Ishikawa (cell line): Measurements from ENCODE around the gene SLC12A3.

Experiments used
- CEBPB ChIP-seq: IDR thresholded peaks from 2 replicates; pipeline ENCODE4 v1.6.1; 2012
- CREB1 ChIP-seq: IDR thresholded peaks from 2 replicates; pipeline ENCODE4 v1.6.1; 2012; ENCODE audit warnings: low read depth
- EGR1 ChIP-seq: IDR thresholded peaks from 2 replicates; pipeline ENCODE4 v1.6.1; 2012
- EP300 ChIP-seq: IDR thresholded peaks from 2 replicates; pipeline ENCODE4 v1.6.1; 2012; ENCODE audit warnings: borderline replicate concordance
- FOXM1 ChIP-seq: IDR thresholded peaks from 2 replicates; pipeline ENCODE4 v1.6.1; 2012; ENCODE audit warnings: low read depth, borderline replicate concordance
- NFIC ChIP-seq: IDR thresholded peaks from 2 replicates; pipeline ENCODE4 v1.6.1; 2012
- RAD21 ChIP-seq: IDR thresholded peaks from 2 replicates; pipeline ENCODE4 v1.6.1; 2012; ENCODE audit warnings: low read depth
- TAF1 ChIP-seq: IDR thresholded peaks from 2 replicates; pipeline ENCODE4 v1.6.1; 2012; ENCODE audit warnings: low read depth, mild to moderate bottlenecking
- TCF12 ChIP-seq: IDR thresholded peaks from 2 replicates; pipeline ENCODE4 v1.6.1; 2012; ENCODE audit warnings: low read depth
- TEAD4 ChIP-seq: IDR thresholded peaks from 2 replicates; pipeline ENCODE4 v1.6.1; 2012
- YY1 ChIP-seq: IDR thresholded peaks from 2 replicates; pipeline ENCODE4 v1.6.1; 2012; ENCODE audit warnings: low read depth
- ZBTB7A ChIP-seq: IDR thresholded peaks from 2 replicates; pipeline ENCODE4 v1.6.1; 2012; ENCODE audit warnings: low read depth
- TF ChIP-seq, protein P1 (sequence below): IDR thresholded peaks from 2 replicates; pipeline ENCODE4 v1.6.1; 2012
- TF ChIP-seq, protein P2 (sequence below): IDR thresholded peaks from 2 replicates; pipeline ENCODE4 v1.6.1; 2012; ENCODE audit warnings: low read depth, mild to moderate bottlenecking
- TF ChIP-seq, protein P3 (sequence below): IDR thresholded peaks from 2 replicates; pipeline ENCODE4 v1.6.1; 2012

SLC12A3 gene

GRCh38 chr16:56841659-56842058 is 23.3 kb upstream of the SLC12A3 start:
- TF ChIP-seq TCF12 (no peak), NFIC (no peak), CREB1 (no peak), FOXM1 (no peak), EGR1 (no peak), ZBTB7A (no peak), CEBPB (no peak), YY1 (no peak), RAD21 (no peak), TEAD4 (no peak)
- TF ChIP-seq, protein P1, sequence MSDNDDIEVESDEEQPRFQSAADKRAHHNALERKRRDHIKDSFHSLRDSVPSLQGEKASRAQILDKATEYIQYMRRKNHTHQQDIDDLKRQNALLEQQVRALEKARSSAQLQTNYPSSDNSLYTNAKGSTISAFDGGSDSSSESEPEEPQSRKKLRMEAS, result no peak
- TF ChIP-seq, protein P2, sequence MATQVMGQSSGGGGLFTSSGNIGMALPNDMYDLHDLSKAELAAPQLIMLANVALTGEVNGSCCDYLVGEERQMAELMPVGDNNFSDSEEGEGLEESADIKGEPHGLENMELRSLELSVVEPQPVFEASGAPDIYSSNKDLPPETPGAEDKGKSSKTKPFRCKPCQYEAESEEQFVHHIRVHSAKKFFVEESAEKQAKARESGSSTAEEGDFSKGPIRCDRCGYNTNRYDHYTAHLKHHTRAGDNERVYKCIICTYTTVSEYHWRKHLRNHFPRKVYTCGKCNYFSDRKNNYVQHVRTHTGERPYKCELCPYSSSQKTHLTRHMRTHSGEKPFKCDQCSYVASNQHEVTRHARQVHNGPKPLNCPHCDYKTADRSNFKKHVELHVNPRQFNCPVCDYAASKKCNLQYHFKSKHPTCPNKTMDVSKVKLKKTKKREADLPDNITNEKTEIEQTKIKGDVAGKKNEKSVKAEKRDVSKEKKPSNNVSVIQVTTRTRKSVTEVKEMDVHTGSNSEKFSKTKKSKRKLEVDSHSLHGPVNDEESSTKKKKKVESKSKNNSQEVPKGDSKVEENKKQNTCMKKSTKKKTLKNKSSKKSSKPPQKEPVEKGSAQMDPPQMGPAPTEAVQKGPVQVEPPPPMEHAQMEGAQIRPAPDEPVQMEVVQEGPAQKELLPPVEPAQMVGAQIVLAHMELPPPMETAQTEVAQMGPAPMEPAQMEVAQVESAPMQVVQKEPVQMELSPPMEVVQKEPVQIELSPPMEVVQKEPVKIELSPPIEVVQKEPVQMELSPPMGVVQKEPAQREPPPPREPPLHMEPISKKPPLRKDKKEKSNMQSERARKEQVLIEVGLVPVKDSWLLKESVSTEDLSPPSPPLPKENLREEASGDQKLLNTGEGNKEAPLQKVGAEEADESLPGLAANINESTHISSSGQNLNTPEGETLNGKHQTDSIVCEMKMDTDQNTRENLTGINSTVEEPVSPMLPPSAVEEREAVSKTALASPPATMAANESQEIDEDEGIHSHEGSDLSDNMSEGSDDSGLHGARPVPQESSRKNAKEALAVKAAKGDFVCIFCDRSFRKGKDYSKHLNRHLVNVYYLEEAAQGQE, result no peak
- TF ChIP-seq, protein P3, sequence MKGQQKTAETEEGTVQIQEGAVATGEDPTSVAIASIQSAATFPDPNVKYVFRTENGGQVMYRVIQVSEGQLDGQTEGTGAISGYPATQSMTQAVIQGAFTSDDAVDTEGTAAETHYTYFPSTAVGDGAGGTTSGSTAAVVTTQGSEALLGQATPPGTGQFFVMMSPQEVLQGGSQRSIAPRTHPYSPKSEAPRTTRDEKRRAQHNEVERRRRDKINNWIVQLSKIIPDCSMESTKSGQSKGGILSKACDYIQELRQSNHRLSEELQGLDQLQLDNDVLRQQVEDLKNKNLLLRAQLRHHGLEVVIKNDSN, result no peak

- no peak for TF ChIP-seq NFIC
- TF ChIP-seq YY1, result no peak
- no peak for TF ChIP-seq CREB1
- TF ChIP-seq, protein P3, result no peak
- TF ChIP-seq EP300, result no peak
- no peak for TF ChIP-seq EGR1
- TF ChIP-seq ZBTB7A, result no peak
- TF ChIP-seq, protein P2, result no peak
These were observed 22.9 kb upstream of the SLC12A3 start for GRCh38 chr16:56842133-56842532.

- TF ChIP-seq EGR1 (no peak), TCF12 (no peak), NFIC (no peak)
These were observed 21.0 kb upstream of the SLC12A3 start for GRCh38 chr16:56844056-56844455.

- TF ChIP-seq TEAD4, result no peak
- no peak for TF ChIP-seq YY1
- TF ChIP-seq, protein P1, result no peak
- no peak for TF ChIP-seq NFIC
- no peak for TF ChIP-seq CEBPB
- no peak for TF ChIP-seq RAD21
- no peak for TF ChIP-seq FOXM1
- TF ChIP-seq, protein P2, result no peak
- TF ChIP-seq, protein P3, result no peak
- TF ChIP-seq EP300, result no peak
- no peak for TF ChIP-seq TAF1
- no peak for TF ChIP-seq TCF12
- no peak for TF ChIP-seq ZBTB7A
- no peak for TF ChIP-seq EGR1
- TF ChIP-seq CREB1, result no peak
These were observed 17.7 kb upstream of the SLC12A3 start for GRCh38 chr16:56847173-56847910.
